ENCODE measurements around the gene TMEM19. TPM values are rescaled to one million over a fixed set of nuclear protein-coding genes. Genes with fewer than 3 reads are reported as not detected.

The TMEM19 gene
- total and polyA plus RNA-seq, 2 of the 8 experiments (the other 6 are each of a cell fraction or from before 2014, with no cell fraction given), result 12.6 to 19.1 TPM

Small RNA genes within 50 kb of the gene (small RNA-seq; reads per million reads assigned to genes)
- not detected for gene RF00560 (ENCODE audit: insufficient read depth)

Other genes starting within 250 kb of the TMEM19 start
- gene LGR5, start 246.3 kb upstream of the TMEM19 start, total RNA-seq (2021; fragmentation: NEBNext Ultra II Directional; extraction: Animal tissue kit (Norgen Biotek cat#: 25700)), result 0.15 and 0.19 TPM in 2 replicates
- 0.08 and 0.13 TPM in 2 replicates for gene LGR5, start 246.3 kb upstream of the TMEM19 start, polyA plus RNA-seq (2011; rRNA removed)
- 29.7 and 32.4 TPM in 2 replicates for gene ZFC3H1, start 22.2 kb upstream of the TMEM19 start, total RNA-seq (2021; fragmentation: NEBNext Ultra II Directional; extraction: Animal tissue kit (Norgen Biotek cat#: 25700))
- 11.5 and 20.0 TPM in 2 replicates for gene ZFC3H1, start 22.2 kb upstream of the TMEM19 start, polyA plus RNA-seq (2011; rRNA removed)
- 5.3 and 6.8 TPM in 2 replicates for gene THAP2, start 21.8 kb upstream of the TMEM19 start, total RNA-seq (2021; fragmentation: NEBNext Ultra II Directional; extraction: Animal tissue kit (Norgen Biotek cat#: 25700))
- gene THAP2, start 21.8 kb upstream of the TMEM19 start, polyA plus RNA-seq (2011; rRNA removed), result 1.2 and 1.8 TPM in 2 replicates
- 44.1 and 47.2 TPM in 2 replicates for gene RAB21, start 68.8 kb downstream of the TMEM19 start, total RNA-seq (2021; fragmentation: NEBNext Ultra II Directional; extraction: Animal tissue kit (Norgen Biotek cat#: 25700))
- 1.1 and 1.2 TPM in 2 replicates for gene RAB21, start 68.8 kb downstream of the TMEM19 start, polyA plus RNA-seq (2011; rRNA removed)
- 45.1 and 46.1 TPM in 2 replicates for gene TBC1D15, start 153.7 kb downstream of the TMEM19 start, total RNA-seq (2021; fragmentation: NEBNext Ultra II Directional; extraction: Animal tissue kit (Norgen Biotek cat#: 25700))
- gene TBC1D15, start 153.7 kb downstream of the TMEM19 start, polyA plus RNA-seq (2011; rRNA removed), result 6.9 and 13.5 TPM in 2 replicates

Measured in H1 (cell line).